ENCODE data around the gene PGAP1.

PGAP1 gene

DNA sequence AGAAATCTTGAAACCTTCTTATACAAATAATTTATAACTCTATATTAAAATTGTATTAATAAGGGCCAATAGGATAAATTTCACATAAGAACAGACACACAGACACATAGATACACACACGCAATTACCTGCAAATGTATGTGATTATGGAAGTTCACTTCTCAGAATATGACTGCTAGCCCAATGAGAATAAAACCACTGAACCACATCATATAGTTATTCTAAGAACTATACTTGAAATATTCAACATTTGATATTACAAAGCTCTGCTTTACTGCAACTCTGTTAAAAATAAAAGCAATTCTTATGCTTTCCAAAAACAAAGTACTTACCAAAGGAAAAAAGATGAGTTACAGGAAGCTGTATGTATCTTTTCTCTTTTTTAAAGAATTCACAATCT lies 51.1 kb downstream of the PGAP1 start:
- DNase-seq: no peak

DNA sequence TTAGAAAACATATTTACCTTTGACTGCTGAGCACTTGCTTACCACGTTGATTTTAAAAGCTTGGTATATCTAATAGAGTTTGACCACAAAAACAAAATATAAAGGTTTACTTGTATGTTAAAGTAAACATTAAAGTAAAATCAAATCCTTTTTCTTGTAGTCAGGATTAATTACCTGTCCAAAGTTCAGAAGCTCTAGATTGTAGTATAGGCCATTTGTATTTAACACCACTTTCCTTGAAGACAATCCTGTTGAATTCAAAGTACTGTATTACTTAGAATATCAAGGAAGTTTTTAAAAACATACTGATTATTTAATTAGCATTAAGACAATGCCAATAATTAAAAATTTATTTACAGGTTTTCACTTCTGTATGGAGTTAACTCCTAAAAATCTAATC lies 53.0 kb downstream of the PGAP1 start:
- no peak for DNase-seq

DNA sequence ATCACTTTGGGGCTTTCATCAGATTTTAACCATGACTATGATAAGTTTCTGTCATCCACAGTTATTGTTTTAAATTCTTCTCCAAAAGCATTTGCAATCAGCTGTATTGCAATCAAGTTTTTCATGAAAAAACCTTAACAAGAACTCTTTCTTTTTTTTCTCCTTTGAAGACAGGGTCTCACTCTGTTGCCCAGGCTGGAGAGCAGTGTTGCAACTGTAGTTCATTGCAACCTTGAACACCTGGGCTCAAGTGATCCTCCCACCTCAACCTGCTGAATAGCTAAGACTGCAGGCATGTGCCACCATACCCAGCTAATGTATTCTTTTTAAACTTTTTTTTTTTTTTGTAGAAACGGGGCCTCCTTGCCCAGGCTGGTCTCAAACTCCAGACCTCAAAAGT lies 71.9 kb downstream of the PGAP1 start:
- DNase-seq: no peak

DNA sequence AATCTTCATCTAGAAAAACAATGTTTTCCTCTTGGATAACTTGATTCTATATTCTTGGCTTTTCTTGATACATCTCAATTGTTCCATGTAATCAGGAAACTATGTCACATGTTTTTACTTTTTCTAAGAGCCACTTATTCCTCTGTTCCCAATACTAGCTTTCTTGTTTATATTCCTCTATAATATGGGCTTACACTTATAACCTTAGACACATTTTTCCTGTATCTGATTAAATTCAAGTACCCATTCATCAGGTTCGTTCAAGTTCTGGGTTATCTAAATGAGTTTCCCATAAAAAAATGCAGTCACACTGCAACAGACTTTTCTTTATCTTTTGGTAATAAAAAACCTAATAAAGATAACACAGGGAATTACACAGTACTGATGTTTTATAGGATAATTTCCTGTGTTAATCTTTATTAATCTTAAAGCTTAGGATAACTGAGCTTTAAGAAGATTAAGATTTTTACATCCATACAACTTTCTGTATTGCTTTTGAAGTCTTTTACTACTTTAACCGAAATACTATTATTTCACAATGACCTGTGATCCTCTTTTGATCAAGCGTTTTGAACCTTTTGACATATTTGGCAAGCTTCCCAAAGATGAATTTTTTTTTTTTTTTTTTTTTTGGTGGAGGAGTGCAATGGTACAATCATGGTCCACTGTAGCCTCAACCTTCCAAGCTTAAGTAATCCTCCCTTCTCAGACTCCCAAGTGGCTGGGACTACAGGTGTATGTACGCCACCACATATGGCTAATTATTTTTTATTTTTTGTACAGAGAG lies 73.0 kb downstream of the PGAP1 start:
- DNase-seq: no peak

DNA sequence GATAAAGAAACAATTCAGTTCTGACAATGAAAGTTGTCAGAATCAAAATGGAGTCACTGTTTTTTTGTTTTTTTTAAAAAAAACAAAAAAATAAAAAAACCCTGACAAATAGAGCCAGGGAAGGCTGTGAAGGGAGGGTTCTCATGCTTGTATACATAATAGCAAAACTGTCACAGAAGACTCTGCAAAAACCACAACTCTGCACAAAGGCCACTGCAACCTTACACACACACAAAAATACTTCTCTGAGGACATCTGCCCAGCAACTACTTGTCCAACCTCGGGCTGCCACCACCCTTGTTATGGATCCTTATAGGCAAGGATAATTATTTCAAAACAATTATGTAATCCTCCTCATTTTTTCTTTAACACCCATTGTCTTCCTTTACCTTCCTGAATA lies 75.4 kb downstream of the PGAP1 start:
- no peak for DNase-seq

DNA sequence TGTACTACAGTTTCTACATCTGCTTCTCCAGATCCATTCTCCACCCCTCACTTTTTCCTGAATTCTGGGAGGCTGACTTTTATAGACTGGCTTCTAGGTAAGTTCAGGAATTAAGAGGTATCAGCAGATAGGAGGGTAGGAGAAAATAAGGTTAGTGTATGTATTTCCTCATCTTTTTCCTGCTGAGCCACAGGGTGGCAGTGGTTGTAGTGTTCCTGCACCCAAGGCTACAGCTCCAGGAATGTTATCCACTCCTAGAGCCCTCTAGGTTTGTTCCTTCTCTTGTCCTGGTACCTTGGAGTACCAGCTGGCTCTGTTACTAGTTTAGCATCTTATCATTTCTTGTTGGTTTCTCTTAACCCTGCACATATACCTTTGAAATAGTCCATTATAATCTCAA lies 76.6 kb downstream of the PGAP1 start:
- DNase-seq: no peak

DNA sequence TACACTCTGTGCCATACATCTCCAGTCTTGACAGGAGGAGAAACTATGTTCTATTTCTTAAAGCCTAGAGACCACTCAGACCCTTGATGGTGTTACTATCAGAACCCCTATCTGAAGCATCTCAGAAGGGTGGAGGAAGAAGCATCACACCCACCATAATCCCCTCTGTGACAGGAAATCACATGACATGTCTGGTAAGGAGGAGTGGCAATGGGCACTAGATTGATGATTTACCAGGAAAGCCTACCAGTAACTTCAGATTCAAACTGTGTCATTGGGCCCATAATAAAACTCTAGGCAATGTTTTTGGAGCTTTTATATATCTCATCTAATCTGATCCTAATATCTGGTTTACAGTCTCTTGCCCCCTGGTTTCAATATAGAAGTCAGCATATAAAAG lies 80.2 kb downstream of the PGAP1 start:
- no peak for DNase-seq

DNA sequence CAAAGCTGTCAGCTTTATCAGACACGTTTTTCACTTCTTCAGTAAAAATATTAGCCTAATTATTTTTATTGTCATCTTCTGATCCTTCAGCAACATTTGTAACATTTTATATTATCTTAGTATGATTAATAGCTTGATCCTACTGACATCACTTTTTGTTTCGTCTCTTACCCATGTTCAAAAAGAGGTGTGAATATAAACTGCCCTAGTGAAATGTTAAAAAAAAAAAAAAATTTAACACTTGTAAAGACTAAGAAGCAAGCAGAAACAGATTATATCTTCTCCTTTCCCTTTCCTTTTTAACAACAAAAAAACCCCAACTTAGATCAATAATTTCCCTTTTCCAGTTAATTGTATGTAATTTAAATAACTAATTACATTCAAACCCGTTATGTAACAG lies 81.1 kb downstream of the PGAP1 start:
- DNase-seq: no peak

DNA sequence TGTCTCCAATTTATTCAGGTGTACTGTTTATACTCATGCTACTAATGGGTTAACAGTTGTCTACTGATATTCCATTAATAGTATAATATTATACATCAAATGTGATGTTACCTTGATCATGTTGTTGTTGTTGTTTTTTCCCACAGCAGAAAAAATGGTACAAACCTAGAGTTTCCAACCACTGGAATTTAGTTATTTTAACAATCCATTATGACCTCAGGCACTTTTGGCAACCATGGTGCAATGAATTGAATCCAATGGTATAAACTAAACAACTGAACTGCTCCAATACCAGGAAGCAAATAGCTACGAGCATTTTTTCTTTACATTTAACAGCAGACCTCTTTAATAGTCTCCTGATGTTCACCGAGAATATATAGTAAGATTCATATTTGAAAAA lies 86.3 kb downstream of the PGAP1 start:
- no peak for DNase-seq

DNA sequence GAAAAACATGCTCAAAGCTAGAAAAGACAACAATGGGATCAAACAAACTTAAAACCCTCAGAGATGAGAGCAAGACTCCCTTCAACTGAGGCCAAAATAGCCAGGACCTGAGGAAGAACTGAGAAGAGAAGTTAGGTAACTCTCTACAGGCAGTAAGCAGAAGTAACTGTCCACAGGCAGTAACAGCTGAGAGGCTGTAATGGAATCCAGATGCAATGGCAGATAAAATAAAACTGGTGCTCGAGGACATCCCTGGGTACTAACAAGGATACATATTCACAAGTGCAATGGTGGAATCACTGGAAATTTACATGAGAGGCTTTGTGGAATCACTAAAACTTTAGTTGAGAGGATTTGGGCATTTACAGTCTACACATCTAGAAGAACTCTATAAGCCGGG lies 86.9 kb downstream of the PGAP1 start:
- no peak for DNase-seq

DNA sequence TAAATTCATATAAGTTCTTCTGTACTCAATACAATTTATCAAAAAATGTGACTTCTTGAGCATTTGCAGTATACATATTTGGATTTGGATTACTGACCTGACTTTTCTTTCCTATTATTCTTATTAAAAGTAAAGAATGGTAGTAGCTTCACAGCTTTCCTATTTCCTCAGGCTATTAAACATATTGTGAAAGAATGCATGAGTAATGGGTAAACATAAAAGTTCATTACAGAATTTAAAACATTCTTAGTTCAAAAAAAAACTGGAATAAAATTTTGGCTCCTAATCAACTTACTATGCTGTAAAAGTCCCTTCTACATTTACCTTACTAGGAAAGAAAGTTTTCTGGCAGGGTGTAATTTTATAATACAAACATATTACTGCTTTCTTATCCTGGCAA lies 90.1 kb downstream of the PGAP1 start:
- DNase-seq: no peak

DNA sequence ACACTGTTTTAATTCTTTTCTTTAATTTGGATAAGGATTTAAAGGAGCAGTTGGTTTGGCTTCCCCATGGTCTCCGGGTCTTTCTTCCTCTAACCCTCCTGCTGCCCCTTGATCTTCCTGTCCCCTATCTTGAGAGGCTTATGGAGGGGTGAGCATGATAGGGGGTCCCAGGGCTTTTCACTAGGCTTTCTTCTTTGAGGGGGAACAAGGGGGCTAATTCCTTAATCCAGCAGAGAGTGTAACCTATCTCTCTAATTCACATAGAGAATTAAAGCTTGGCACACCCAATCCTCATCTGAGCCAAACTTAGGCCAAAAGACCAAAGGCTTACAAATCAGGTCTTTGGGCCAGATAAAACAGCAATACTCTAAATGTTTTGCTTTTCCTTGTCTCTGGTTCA lies 95.8 kb downstream of the PGAP1 start:
- DNase-seq: no peak

DNA sequence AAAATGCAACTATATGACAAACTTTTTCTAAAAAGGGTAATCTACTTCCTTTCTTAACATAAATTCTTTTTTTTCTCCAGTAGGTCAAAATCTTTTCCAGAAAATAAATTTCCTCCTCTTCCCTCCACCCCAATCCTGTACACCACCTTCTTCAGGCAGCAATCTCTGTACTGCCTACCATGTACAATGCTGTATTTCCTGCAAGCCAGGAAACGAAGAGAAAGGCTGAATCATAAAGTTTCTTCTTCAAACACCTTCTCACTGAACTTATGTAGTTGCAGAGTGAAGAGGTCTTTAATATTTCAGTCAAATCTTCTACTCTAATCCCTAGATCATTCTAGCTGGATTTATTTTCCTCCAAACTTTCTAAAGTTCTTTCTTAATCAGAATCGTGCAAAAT lies 99.2 kb downstream of the PGAP1 start:
- DNase-seq: no peak

DNA sequence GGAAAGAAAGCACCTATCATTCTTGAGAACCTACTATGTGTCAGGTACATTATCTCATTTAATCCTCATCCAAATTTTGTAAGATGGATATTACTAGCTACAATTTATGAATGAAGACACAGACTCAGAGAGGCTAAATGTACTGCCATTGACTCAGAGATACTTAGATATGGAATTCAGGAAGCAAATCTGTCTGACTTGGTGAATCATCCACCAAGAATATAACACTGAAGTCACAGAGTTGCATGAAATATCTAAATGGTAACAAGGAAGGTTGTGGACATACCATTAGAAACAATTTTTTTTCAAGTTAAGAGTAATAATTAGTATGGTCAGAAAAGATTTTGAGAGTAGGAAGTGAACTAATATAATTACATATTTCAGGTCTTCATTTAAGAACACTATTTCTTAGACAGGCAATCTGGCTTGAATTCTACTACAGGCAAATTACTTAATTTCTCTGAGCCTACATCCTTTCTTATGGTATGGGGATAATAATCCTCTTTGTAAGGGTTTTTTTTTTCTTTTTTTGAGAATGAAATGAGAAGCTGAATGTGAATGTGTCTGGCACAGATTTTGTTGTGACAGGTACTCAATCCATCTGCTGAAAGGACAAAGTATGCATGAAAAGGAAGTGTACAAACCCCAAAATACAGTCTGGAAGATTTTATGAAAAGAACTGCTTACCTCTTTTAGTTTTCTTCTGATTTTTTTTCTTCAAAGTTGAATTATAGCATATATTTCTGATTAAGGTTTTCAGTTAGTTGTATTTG lies 102.6 kb downstream of the PGAP1 start:
- DNase-seq: no peak

DNA sequence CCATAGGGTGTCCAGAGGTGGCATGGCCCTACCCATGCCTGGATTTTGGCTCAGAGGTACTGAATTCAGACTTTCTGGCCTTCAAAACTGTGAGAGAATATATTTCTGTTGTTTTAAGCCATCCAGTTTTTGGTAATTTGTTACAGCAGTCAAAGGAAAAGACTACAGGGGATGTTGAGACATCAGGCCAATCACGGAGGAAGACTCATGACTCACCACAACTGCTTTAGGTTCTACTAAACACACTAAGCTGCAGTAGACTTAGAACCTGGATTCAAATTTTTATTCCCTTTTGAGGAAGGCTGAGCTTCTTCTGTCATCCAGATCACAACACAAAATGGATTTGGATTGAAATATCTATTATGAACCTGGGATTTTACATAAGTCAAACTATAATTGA lies 105.3 kb downstream of the PGAP1 start:
- no peak for DNase-seq

DNA sequence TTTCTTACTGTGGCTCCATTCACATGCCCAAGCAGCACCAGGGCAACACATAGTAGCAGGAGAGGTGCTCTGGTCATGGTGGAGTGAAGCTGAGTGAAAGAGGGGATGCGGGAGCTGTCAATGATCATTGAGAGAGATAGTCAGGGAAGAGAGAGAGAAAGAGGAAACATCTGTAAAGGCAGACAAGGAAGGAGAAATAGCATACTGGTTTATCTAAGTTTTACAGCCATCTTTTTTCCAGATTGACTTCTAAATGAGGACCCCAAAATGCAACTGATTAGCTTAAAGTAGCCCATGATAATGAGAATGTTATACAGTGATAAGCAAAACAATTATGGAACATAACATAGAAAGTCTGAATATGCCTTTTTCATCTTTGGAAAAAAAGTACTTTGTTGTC lies 117.2 kb downstream of the PGAP1 start, which contains the start of gene C2orf66:
Gene C2orf66 (minus strand): TSS at position 96 of the 400 bp plus-strand sequence. CDS start 19 bp downstream, at position 77.
- no peak for DNase-seq

DNA sequence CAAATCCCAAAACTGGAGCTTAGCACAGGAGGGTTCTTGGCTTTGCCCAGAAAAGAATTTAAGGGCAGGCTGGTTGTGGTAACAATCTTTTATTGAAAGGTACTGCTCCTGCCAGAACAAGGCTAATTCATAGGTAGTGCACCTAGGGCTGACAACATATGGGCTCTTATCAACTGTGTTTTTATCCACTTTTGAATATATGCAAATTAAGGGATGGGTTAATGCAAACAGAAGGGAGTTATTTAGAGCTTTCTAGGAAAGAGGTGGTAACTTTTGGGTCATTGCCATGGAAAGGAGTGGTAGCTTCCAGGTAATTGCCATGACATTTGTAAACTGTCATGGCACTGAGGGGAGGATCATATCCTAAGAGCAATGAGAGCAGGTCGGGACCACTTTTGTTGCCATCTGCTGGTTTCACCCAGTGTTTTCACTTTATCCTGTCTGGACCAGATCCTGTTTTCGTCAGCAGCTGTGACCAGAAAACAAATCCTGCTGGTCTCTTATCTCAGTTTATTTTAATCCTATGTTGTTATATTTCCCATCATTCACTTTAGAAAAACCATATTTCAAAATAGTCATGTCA lies 118.3 kb downstream of the PGAP1 start:
- DNase-seq: no peak

DNA sequence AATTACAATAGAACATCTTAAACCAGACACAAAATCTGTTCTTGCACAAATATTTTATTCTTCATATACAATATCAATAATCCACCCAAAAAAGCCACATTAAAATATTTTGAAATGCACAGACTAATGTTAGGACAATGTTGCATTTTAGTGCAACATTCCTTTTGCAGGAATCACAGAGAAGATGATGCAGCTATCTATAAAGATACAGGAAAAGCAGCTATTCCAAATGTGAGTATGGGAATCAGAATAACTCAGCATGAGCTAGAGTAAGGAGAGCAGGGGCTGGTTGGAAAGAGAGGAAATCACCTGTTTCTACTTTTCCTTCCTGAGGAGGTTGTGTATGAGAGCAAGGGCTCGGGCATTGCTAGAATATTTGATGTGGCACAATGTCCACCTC lies 122.1 kb downstream of the PGAP1 start:
- DNase-seq: no peak

DNA sequence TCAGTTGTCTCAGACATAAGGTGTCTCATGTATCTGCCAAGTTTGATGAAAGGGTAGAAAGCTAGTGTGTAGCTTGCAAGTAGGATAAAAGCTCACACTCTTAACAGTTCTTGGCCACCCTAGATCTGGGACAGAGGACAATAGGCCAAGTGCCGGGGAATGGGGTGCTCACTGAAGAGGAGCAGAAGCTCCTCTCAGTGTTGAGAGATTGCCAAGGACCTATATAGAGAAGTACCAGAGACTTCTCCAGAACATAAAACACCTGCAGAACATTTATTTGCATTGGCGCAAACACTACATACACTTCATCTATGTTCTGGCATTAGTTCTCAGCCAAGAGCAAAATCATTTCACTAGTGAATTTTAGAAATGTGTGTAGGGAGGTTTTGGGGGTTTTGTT lies 124.1 kb downstream of the PGAP1 start:
- DNase-seq: no peak

DNA sequence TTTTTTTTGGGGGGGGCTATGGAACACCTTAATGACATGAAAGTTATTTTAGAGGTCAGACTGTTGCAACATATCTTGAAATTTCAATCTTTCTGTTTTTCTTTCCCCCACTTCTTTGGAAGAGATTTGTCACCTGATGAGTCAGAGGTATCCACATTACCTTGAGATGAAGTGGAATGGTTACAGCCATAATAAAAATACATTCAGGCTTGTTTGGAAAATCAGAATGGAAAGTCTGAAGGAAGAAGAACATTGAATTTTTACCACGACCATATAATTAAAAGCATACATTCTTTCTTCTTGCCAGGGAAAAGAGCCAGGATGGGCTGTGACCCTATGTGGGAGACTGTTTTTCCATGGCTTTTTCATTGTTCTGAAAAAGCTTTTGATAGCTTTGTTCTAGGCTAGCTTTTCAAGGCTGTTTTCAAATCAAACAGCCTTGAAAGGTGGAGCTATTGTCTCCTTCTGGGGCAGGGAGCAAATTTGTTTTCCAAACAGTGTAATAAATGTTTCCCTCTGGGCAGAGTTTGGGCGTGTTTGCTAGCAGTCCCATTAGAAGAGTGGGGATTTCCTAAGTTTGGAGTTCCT lies 124.7 kb downstream of the PGAP1 start:
- DNase-seq: no peak

DNA sequence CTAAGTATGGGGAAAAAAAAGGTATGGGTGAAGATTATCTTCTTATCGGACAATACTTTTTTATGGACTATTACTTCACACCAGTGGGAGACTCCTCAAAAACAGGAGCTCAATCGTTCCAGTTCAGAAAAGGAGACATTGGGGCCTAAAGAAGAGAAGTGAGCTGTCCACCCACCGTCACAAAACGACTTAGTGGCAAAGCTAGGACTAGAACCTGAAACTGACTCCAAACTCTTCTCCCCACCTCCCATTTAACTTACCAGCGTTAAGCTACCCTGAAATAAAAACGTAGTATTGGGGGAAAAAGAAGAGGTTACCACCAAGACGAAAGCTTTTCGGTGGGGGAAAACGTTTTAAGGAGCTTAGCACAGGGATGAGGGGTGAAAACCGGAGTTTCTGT lies 127.5 kb downstream of the PGAP1 start:
- no peak for DNase-seq

DNA sequence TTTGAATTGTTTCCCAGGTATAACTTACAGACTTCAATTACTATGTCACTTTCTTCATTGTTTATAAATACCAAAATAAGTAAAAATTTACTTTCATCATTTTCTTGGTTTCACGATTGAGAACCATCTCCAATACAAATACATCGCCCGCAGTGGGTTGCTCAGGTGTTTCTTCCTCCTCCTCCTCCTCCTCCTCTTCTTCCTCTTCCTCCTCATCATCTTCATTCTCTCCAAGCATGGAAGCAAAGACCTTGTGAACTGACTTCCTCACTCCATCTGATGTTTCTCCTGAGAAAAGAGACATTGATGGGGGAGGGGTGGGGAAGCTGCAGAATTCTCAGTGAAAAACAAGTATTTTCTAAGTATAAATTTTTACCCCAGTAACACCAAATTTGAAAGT lies 133.6 kb downstream of the PGAP1 start:
- no peak for DNase-seq

DNA sequence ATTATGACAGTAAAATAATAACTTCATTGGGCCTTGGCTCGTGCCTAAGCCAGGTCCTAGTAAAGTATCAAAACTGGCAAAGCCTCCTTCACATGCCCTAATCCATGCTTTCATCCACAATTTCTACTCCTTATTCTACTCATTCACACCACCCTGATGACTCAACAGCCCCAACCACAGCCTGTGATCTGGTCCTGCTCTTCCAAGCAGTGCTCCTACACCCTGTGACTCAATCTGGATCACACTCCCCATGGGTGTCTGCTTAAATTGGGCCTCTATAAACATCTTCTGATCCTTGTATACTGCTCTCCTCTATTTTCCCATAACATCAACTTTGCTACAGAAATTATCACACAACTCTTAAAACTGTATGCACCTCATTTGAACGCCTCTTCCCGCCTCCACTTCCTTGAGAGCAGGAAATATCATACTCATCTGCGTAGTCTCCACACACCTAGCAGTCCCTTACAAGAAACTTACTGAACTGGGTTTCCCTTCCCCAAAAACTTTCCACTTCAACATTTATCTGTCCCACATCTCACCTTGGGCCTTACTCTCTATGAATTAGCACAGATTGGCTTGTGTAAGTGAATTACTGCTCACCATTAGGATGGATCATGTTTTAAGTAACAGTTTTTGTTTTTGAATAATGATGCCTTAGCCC lies 142.9 kb downstream of the PGAP1 start:
- DNase-seq: peak; percentile 28

Data from stimulated activated CD4-positive, alpha-beta T cell treated with anti-CD3 and anti-CD28 coated beads, Interleukin-4, amount 100 ng/mL, for 24 hours (primary cell).